ENCODE data around the gene CDKN1C. TPM values are rescaled to one million over a fixed set of nuclear protein-coding genes. Genes with fewer than 3 reads are reported as not detected.

The CDKN1C gene
- total RNA-seq, 1 experiment from 2014 or later, result 15.4 TPM

DNA sequence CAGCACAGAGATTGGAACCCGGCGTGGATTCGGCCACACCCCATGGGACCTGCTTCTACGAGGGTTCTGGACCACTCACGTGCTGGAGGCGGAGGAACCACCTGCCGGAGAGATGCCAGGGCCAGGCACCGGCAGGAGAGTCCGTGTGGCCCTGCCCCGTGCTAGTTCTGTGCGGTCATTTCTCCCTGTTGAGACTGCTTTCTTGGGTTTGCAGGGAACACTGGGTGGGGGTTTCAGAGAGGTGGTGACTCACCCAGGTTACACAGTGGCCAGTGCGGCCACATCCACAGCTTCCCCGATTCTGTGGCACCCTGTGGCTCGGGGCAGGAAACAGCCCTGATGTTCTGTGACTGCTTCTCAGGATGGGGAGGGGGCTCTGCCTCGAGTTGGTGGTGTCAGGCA lies 47.3 kb upstream of the CDKN1C start:
- no peak for TF ChIP-seq CTCF (conservative IDR thresholded peaks at IDR 0.05)
- Histone ChIP-seq H3K14ac (ENCODE audit: insufficient read depth, low read length) (no peak overlapping the region), H2BK5ac (ENCODE audit: insufficient read length, low read length) (no peak overlapping the region), H3K18ac (ENCODE audit: insufficient read length, low read depth, low read length) (no peak overlapping the region), H3K4me2 (ENCODE audit: insufficient read depth, insufficient read length, low read length) (no peak overlapping the region), H2BK120ac (ENCODE audit: low read depth, low read length, poor library complexity, severe bottlenecking) (no peak overlapping the region), H4K20me1 (ENCODE audit: control insufficient read depth, insufficient read depth, insufficient read length) (no peaks in the 10 kb centered on the region), H2AFZ (ENCODE audit: low read length) (no peak overlapping the region), H3K4ac (ENCODE audit: low read depth, low read length) (no peak overlapping the region), H2BK12ac (ENCODE audit: insufficient read length, low read depth, low read length) (no peak overlapping the region), H3K23ac (ENCODE audit: insufficient read length, low read depth, low read length) (no peak overlapping the region), H3K9me3 (ENCODE audit: control insufficient read depth, low read depth, low read length) (peaks cover 12% of the 10 kb centered on the region), H3K79me2 (ENCODE audit: insufficient read depth, low read length) (no peaks in the 10 kb centered on the region), H4K91ac (ENCODE audit: insufficient read length, low read depth, low read length) (no peak overlapping the region), H4K8ac (replicated peaks; ENCODE audit: insufficient read length, low read depth, low read length) (no peak overlapping the region), H4K5ac (ENCODE audit: insufficient read length, low read depth, low read length) (no peak overlapping the region), H2AK5ac (ENCODE audit: insufficient read length, low read length) (no peak overlapping the region), H3K4me1 (ENCODE audit: insufficient read depth, low read length) (no peaks in the 10 kb centered on the region), H3K27me3 (ENCODE audit: insufficient read depth, low read length) (peaks cover 14% of the 10 kb centered on the region; the same call in 1 of the 2 replicates), H2BK15ac (ENCODE audit: low read depth, low read length) (no peak overlapping the region), H3T11ph (ENCODE audit: low read length) (no peak overlapping the region), H3K23me2 (ENCODE audit: insufficient read length, low read depth, low read length, poor library complexity, severe bottlenecking) (peaks cover 10% of the 10 kb centered on the region), H3K9ac (ENCODE audit: extremely low read depth, insufficient read length, low read length) (no peak overlapping the region), H3K56ac (ENCODE audit: insufficient read length, low read depth, low read length) (no peak overlapping the region), H2BK20ac (ENCODE audit: low read depth, low read length, poor library complexity, severe bottlenecking) (no peak overlapping the region), H3K27ac (ENCODE audit: insufficient read length, low read depth, low read length) (no peak overlapping the region), H3K79me1 (ENCODE audit: insufficient read depth, low read depth, low read length, poor library complexity, severe bottlenecking) (no peaks in the 10 kb centered on the region)
- Mint-ChIP-seq H3K27me3 (ENCODE audit: low read depth) (peaks cover 37% of the 10 kb centered on the region), H3K4me1 (peaks cover 6 to 8% of the 10 kb centered on the region in 2 experiments), H3K36me3 (ENCODE audit: insufficient read depth in 1 of 3, low read depth in 3 of 3) (peaks cover 6 to 9% (median 8%) of the 10 kb centered on the region in 3 experiments), H3K9me3 (peaks cover 11 to 13% of the 10 kb centered on the region in 2 experiments), H3K27ac (no peak overlapping the region; a peak in 1 of 7 replicates), H3K4me3 (no peak overlapping the region)
- no peak for DNase-seq
- WGBS (ENCODE audit: extremely low coverage, insufficient read length, low lambda C conversion rate), result no CpG with 5 or more reads among the region's 15 CpGs
